GM12801 (cell line): ENCODE data around the gene PKHD1.

Experiments used
- CTCF ChIP-seq: IDR thresholded peaks from one replicate; pipeline ENCODE4 v1.5.1; 2011; ENCODE audit warnings: control low read depth; ENCODE audit not compliant: insufficient read length; ENCODE audit errors: extremely low read depth

The PKHD1 gene

GRCh38 chr6:51830666-51831065, 256.7 kb downstream of the PKHD1 start:
- TF ChIP-seq CTCF, result no peak

- TF ChIP-seq CTCF, result no peak
Observed at GRCh38 chr6:51827580-51827979, 259.8 kb downstream of the PKHD1 start.

GRCh38 chr6:51824940-51825339, 262.5 kb downstream of the PKHD1 start:
- TF ChIP-seq CTCF, result no peak

- TF ChIP-seq CTCF, result no peak
Observed at GRCh38 chr6:51820555-51820954, 266.9 kb downstream of the PKHD1 start.

- TF ChIP-seq CTCF, result no peak
Observed at GRCh38 chr6:51818520-51819022, 268.8 kb downstream of the PKHD1 start.

GRCh38 chr6:51817832-51818231, 269.6 kb downstream of the PKHD1 start:
- TF ChIP-seq CTCF, result no peak

- TF ChIP-seq CTCF, result no peak
Observed at GRCh38 chr6:51814418-51814817, 273.0 kb downstream of the PKHD1 start.

- TF ChIP-seq CTCF, result no peak
Observed at GRCh38 chr6:51813904-51814303, 273.5 kb downstream of the PKHD1 start.
